Esophagus squamous epithelium (tissue), 5 donors: Measurements from ENCODE around the gene GPRASP2. TPM values are rescaled to one million over a fixed set of nuclear protein-coding genes. Genes with fewer than 3 reads are reported as not detected.
"Not testable (repeated sequence)": the region's sequence is repeated elsewhere in the genome, so short reads cannot be mapped to it uniquely, and the experiment has no call there.

Source experiments
- DNase-seq: peaks from one replicate; lab custom pipeline; 2025; lab: John Stamatoyannopoulos, UW
- H3K27ac ChIP-seq, 4 donors: fragments of 200-600 bp; sonication (generic); one replicate each; pipeline ENCODE4 v1.5.1; 2016 to 2019; ENCODE audit warnings: mild to moderate bottlenecking in 1 of 4
- H3K27me3 ChIP-seq, 4 donors: fragments of 200-600 bp; sonication (generic); 1 replicate in 3 of 4; 2 replicates in 1 of 4; pipeline versions ENCODE4 v1.5.1 to v1.6.0; 2017 to 2021; ENCODE audit warnings: antibody characterized with exemption in 1 of 4
- H3K36me3 ChIP-seq, 3 donors: fragments of 200-600 bp; sonication (generic); one replicate each; pipeline ENCODE4 v1.5.1; 2016 to 2019
- H3K4me1 ChIP-seq, 3 donors: fragments of 200-600 bp; sonication (generic); one replicate each; pipeline ENCODE4 v1.5.1; 2017 to 2019
- H3K4me3 ChIP-seq, 4 donors: fragments of 200-600 bp; sonication (generic); 1 replicate in 3 of 4; 2 replicates in 1 of 4; pipeline ENCODE4 v1.5.1; 2016 to 2019; ENCODE audit warnings: mild to moderate bottlenecking in 2 of 4, moderate library complexity in 1 of 4
- H3K9me3 ChIP-seq, 3 donors: fragments of 200-600 bp; sonication (generic); one replicate each; pipeline ENCODE4 v1.5.1; 2016 to 2019
- POLR2A ChIP-seq, 4 donors: fragments of 450-650 bp; IDR thresholded peaks; one replicate each; pipeline ENCODE4 v1.6.1; 2017; ENCODE audit warnings: antibody characterized with exemption in 4 of 4, mild to moderate bottlenecking in 4 of 4, moderate library complexity in 3 of 4
- WGBS, 2 donors: methylation state at CpG; one replicate each; pipeline ENCODE4 v1.1.5; 2018; 5-methylcytosine and 5-hydroxymethylcytosine counted together
- intact Hi-C: fragments of 100-400 bp; cut with DNase I; formaldehyde crosslinking; loops from one replicate; pipeline ENCODE4 v1.15.0; 2022
- total RNA-seq, 4 donors: library from RNA; depleted of rRNA; stranded (reverse); fragments of >200 nt; gene quantifications; one replicate each; pipeline ENCODE4 v1.1.0, GENCODE V29; 2016
- TF ChIP-seq, protein P1 (sequence below), 6 experiments: fragments of 450-650 bp in 4 of 6; fragments of 200-600 bp in 2 of 6; sonication (generic) in 2 of 6; IDR thresholded peaks; one replicate each; pipeline ENCODE4 v1.5.1; 2016 to 2019; ENCODE audit warnings: antibody characterized with exemption in 6 of 6, mild to moderate bottlenecking in 4 of 6, moderate library complexity in 4 of 6
- donor health status: DM: yes; HTN: yes; CAD: no.

The GPRASP2 gene
- total RNA-seq: 10 to 100 TPM in 1 of 4 donors, 1 to 10 TPM in 3; 3.4 to 10.1 (median 6.8) TPM

DNA sequence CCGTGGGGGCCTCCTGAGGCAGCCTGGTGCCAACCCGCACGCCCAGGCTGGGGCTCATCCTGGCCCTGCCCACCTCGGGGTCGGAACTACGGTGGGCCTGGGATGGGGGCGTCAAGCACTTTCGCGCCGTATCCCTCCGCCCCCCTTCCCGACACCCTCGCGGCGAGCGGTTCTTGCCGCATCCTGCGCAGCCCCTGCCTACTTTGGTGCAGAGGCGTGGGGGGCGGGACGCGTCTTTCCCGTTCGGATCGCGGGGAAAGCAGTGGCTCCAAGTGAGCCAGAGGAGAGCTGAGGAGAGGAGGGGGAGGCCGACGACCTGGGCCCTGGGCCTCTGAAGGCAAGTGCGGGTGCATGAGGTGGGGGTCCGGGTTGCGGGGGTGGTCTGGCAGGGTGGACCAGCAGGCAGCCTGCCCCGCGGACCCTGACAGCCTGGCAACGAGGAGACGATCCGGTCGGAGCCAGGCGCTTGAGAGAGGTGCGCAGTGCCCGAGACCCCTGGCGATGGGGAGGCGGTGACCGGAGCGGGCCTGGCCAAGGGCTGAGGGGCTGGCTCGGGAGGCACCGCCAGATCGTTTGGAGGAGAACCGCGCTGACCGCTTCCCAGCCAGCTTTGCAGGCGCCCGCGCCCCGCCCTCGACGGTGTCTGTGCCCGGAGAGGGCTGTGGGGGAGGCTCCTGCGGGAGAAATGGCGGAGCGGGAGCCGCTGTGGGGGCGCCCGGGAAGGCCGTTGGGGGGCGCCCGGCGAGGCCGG, at the start of gene GPRASP2:
GPRASP2 (plus strand) TSS at position 233 of the 751 bp plus-strand sequence. CDS start 2,422 bp downstream, outside the sequence.
- intact Hi-C loops: no loop called here
- DNase-seq: no peak
- Histone ChIP-seq H3K27me3 (no peaks in the 10 kb centered on the region), H3K36me3 (no peaks in the 10 kb centered on the region), H3K4me1 (peaks cover 0 to 6% (median 0%) of the 10 kb centered on the region in 3 donors), H3K27ac (peak within 1 kb of the TSS; percentile 79 to 86 (median 81)), H3K4me3 (peak within 1 kb of the TSS; percentile 55 to 68 (median 60)), H3K9me3 (no peaks in the 10 kb centered on the region)
- TF ChIP-seq POLR2A (IDR thresholded peaks at IDR 0.05): no peak
- TF ChIP-seq, protein P1, sequence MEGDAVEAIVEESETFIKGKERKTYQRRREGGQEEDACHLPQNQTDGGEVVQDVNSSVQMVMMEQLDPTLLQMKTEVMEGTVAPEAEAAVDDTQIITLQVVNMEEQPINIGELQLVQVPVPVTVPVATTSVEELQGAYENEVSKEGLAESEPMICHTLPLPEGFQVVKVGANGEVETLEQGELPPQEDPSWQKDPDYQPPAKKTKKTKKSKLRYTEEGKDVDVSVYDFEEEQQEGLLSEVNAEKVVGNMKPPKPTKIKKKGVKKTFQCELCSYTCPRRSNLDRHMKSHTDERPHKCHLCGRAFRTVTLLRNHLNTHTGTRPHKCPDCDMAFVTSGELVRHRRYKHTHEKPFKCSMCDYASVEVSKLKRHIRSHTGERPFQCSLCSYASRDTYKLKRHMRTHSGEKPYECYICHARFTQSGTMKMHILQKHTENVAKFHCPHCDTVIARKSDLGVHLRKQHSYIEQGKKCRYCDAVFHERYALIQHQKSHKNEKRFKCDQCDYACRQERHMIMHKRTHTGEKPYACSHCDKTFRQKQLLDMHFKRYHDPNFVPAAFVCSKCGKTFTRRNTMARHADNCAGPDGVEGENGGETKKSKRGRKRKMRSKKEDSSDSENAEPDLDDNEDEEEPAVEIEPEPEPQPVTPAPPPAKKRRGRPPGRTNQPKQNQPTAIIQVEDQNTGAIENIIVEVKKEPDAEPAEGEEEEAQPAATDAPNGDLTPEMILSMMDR (IDR thresholded peaks at IDR 0.05): no peak
- 17% methylated on average over 10 of the region's 68 CpGs; no CpG with 5 or more reads in 1 of the 2 donors for WGBS, 2 donors

DNA sequence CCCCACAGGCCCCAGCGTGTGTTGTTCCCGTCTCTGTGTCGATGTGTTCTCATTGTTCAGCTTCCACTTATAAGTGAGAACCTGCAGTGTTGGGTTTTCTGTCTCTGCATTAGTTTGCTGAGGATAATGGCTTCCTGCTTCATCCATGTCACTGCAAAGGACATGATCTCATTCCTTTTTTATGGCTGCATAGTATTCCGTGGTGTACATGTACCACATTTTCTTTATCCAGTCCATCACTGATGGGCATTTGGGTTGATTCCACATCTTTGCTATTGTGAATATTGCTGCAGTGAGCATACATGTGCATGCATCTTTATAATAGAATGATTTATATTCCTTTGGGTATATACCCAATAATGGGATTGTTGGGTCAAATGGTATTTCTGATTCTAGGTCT, 48.4 kb upstream of the GPRASP2 start:
- 88 to 93% methylated on average over 4 of the region's 4 CpGs for WGBS, 2 donors
- H3K27ac ChIP-seq, intact Hi-C loops, H3K4me1 ChIP-seq, DNase-seq, H3K27me3 ChIP-seq, H3K9me3 ChIP-seq, H3K4me3 ChIP-seq, H3K36me3 ChIP-seq: not testable (repeated sequence)

DNA sequence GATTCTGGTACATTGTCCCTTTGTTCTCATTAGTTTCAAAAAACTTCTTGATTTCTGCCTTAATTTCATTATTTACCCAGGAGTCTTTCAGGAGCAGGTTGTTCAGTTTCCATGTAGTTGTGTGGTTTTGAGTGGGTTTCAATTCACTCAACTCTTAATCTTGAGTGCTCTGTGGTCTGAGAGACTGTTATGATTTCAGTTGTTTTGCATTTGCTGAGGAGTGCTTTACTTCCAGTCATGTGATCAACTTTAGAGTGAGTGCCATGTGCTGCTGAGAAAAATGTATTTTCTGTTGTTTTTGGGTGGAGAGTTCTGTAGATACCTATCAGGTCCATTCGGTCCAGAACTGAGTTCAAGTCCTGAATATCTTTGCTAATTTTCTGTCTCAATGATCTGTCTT, 45.2 kb upstream of the GPRASP2 start:
- intact Hi-C loops, H3K9me3 ChIP-seq, H3K27ac ChIP-seq, H3K4me3 ChIP-seq, H3K27me3 ChIP-seq, H3K36me3 ChIP-seq, H3K4me1 ChIP-seq, DNase-seq: not testable (repeated sequence)
- 71 to 100% methylated on average over 1 of the region's 1 CpG for WGBS, 2 donors

DNA sequence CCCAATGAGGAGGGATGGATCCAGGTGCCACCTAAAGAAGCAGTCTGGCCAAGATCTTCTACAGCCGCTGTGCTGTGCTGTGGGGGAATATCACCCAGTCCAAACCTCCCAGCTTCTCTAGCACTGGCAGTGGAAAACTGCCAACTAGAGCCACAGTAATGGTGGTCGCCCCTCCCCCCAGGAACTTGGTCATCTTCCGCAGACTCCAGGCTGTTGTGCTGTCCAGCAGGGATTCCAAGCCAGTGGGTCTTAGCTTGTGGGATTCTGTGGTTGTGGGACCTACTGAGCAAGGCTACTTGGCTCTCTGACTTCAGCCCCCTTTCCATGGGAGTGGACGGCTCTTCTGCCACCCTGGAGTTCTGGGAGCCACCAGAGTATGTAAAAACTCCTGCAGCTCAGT, 42.7 kb upstream of the GPRASP2 start:
- DNase-seq: no peak
- H3K4me1 ChIP-seq: peaks cover 0 to 9% (median 0%) of the 10 kb centered on the region in 3 donors
- H3K9me3 ChIP-seq: no peaks in the 10 kb centered on the region
- intact Hi-C loops: no loop called here
- no peak overlapping the region for H3K27ac ChIP-seq
- H3K27me3 ChIP-seq: no peaks in the 10 kb centered on the region
- no CpG with 5 or more reads among the region's 4 CpGs for WGBS, 2 donors
- TF ChIP-seq, protein P1 (IDR thresholded peaks at IDR 0.05): no peak
- TF ChIP-seq POLR2A (IDR thresholded peaks at IDR 0.05): no peak
- H3K4me3 ChIP-seq: no peak overlapping the region
- H3K36me3 ChIP-seq: no peaks in the 10 kb centered on the region

DNA sequence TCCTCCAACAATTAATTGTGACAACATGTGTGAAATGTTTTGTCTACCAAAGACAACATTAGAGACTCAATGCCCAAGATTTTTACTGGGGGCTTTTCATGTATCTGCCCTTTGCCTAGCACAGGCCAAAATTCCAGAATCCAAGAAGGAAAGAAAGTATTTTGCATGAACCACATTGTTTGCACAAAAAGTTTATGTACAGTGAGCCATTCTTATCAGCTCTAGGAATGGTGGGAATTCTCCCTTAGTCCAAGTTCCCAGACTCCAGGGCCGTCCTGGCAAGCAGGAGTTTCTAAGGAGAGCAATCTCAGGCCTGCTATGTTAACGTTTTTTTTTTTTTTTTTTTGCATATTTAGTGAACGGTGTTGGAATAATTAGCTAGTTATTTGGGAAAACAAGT, 39.4 kb upstream of the GPRASP2 start:
- intact Hi-C loops: no loop called here
- TF ChIP-seq, protein P1 (IDR thresholded peaks at IDR 0.05): no peak
- no peak for TF ChIP-seq POLR2A (IDR thresholded peaks at IDR 0.05)
- WGBS, 2 donors: 31 to 60% methylated on average over 3 of the region's 3 CpGs
- no peaks in the 10 kb centered on the region for H3K36me3 ChIP-seq
- no peaks in the 10 kb centered on the region for H3K27me3 ChIP-seq
- H3K4me1 ChIP-seq: peaks cover 0 to 9% (median 0%) of the 10 kb centered on the region in 3 donors
- no peak overlapping the region for H3K4me3 ChIP-seq
- no peak overlapping the region for H3K27ac ChIP-seq
- DNase-seq: no peak
- no peaks in the 10 kb centered on the region for H3K9me3 ChIP-seq

DNA sequence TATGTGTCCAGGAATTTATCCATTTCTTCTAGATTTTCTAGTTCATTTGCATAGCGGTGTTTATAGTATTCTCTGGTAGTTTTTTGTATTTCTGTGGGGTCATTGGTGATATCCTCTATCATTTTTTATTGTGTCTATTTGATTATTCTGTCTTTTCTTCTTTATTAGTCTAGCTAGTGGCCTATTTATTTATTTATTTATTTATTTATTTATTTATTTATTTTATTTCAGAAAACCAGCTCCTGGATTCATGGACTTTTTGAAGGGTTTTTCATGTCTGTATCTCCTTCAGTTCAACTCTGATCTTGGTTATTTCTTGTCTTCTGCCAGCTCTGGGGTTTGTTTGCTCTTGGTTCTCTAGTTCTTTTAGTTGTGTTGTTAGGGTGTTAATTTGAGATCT, 34.8 kb upstream of the GPRASP2 start:
- H3K4me1 ChIP-seq, DNase-seq, H3K4me3 ChIP-seq, H3K27me3 ChIP-seq, H3K27ac ChIP-seq, intact Hi-C loops, H3K36me3 ChIP-seq: not testable (repeated sequence)
- WGBS, 2 donors: 53 to 93% methylated on average over 1 of the region's 1 CpG
- peaks cover 0 to 11% (median 0%) of the 10 kb centered on the region in 3 donors for H3K9me3 ChIP-seq
